NCI-H2196 (cell line): ENCODE results near the gene WDR77.

Experiments
- DNase-seq: peaks from one replicate; lab custom pipeline; 2025; ENCODE audit not compliant: unreplicated experiment; lab: John Stamatoyannopoulos, UW

WDR77 gene

GRCh38 chr1:111448918-111449702 lies at the start of gene WDR77, which contains the start of gene ATP5PB:
TSS of gene WDR77 (minus strand) at chr1:111449256. CDS start at chr1:111449169, 87 bp downstream.
TSS of gene ATP5PB (plus strand) at chr1:111449464. CDS start at chr1:111449542, 78 bp downstream.
- DNase-seq: peak; percentile 98

- DNase-seq: no peak
Observed at GRCh38 chr1:111497592-111497991, 48.5 kb upstream of the WDR77 start.

GRCh38 chr1:111496398-111496797 lies 47.3 kb upstream of the WDR77 start:
- no peak for DNase-seq

GRCh38 chr1:111491070-111491469 lies 42.0 kb upstream of the WDR77 start:
- DNase-seq: no peak

GRCh38 chr1:111490220-111490619 lies 41.2 kb upstream of the WDR77 start:
- no peak for DNase-seq

GRCh38 chr1:111489604-111490003 lies 40.5 kb upstream of the WDR77 start:
- no peak for DNase-seq

- DNase-seq: no peak
Observed at GRCh38 chr1:111488669-111489068, 39.6 kb upstream of the WDR77 start.

GRCh38 chr1:111487133-111487532 lies 38.1 kb upstream of the WDR77 start:
- no peak for DNase-seq

GRCh38 chr1:111486431-111486830 lies 37.4 kb upstream of the WDR77 start:
- DNase-seq: no peak

GRCh38 chr1:111484391-111485026 lies 35.5 kb upstream of the WDR77 start:
- DNase-seq: no peak

- DNase-seq: no peak
Observed at GRCh38 chr1:111483876-111484275, 34.8 kb upstream of the WDR77 start.

- DNase-seq: no peak
Observed at GRCh38 chr1:111483166-111483565, 34.1 kb upstream of the WDR77 start.

- DNase-seq: peak; percentile 71
Observed at GRCh38 chr1:111481387-111482221, 32.5 kb upstream of the WDR77 start.

- DNase-seq: no peak
Observed at GRCh38 chr1:111480674-111481073, 31.6 kb upstream of the WDR77 start.

- DNase-seq: no peak
Observed at GRCh38 chr1:111476761-111477309, 27.8 kb upstream of the WDR77 start.

GRCh38 chr1:111476214-111476613 lies 27.2 kb upstream of the WDR77 start:
- no peak for DNase-seq

GRCh38 chr1:111475701-111476100 lies 26.6 kb upstream of the WDR77 start:
- DNase-seq: no peak

- no peak for DNase-seq
Observed at GRCh38 chr1:111474521-111474920, 25.5 kb upstream of the WDR77 start.

- no peak for DNase-seq
Observed at GRCh38 chr1:111474106-111474505, 25.1 kb upstream of the WDR77 start.

GRCh38 chr1:111471538-111471937 lies 22.5 kb upstream of the WDR77 start:
- no peak for DNase-seq

GRCh38 chr1:111471012-111471411 lies 22.0 kb upstream of the WDR77 start:
- DNase-seq: no peak
